NCI-H2196 (cell line): ENCODE results near the gene DLL1.

Source experiments
- DNase-seq: peaks from one replicate; lab custom pipeline; 2025; ENCODE audit not compliant: unreplicated experiment; lab: John Stamatoyannopoulos, UW

The DLL1 gene

GRCh38 chr6:170253226-170253909 is 37.5 kb downstream of the DLL1 start:
- DNase-seq = no peak

GRCh38 chr6:170251776-170252571 is 38.9 kb downstream of the DLL1 start:
- no peak for DNase-seq

GRCh38 chr6:170250981-170251775 is 39.7 kb downstream of the DLL1 start:
- DNase-seq = no peak

GRCh38 chr6:170250455-170250854 is 40.4 kb downstream of the DLL1 start:
- DNase-seq = no peak

- no peak for DNase-seq
Measured at GRCh38 chr6:170249817-170250216, 41.1 kb downstream of the DLL1 start.

- no peak for DNase-seq
Measured at GRCh38 chr6:170248861-170249600, 41.8 kb downstream of the DLL1 start.

- DNase-seq = no peak
Measured at GRCh38 chr6:170248111-170248805, 42.6 kb downstream of the DLL1 start.

- no peak for DNase-seq
Measured at GRCh38 chr6:170247178-170247701, 43.6 kb downstream of the DLL1 start.

- no peak for DNase-seq
Measured at GRCh38 chr6:170245475-170245992, 45.3 kb downstream of the DLL1 start.

- no peak for DNase-seq
Measured at GRCh38 chr6:170244721-170245474, 46.0 kb downstream of the DLL1 start.

- peak; percentile 64 for DNase-seq
Measured at GRCh38 chr6:170243791-170244291, 47.0 kb downstream of the DLL1 start.

- DNase-seq = no peak
Measured at GRCh38 chr6:170243386-170243785, 47.5 kb downstream of the DLL1 start.

- no peak for DNase-seq
Measured at GRCh38 chr6:170238741-170239565, 51.9 kb downstream of the DLL1 start.

- DNase-seq = no peak
Measured at GRCh38 chr6:170237999-170238740, 52.7 kb downstream of the DLL1 start.

- no peak for DNase-seq
Measured at GRCh38 chr6:170236131-170236836, 54.6 kb downstream of the DLL1 start.

GRCh38 chr6:170235391-170236125 is 55.3 kb downstream of the DLL1 start:
- no peak for DNase-seq
